D721Med (cell line): ENCODE data around the gene SIM2.

ENCODE experiments used
- DNase-seq: peaks from one replicate; pipeline ENCODE4 v3.0.0; 2011; ENCODE audit warnings: low spot score; ENCODE audit not compliant: insufficient read length
- FAIRE-seq: peaks from 2 replicates; lab custom pipeline; 2011; peaks lifted over from hg19 to GRCh38; lab: Jason Lieb, UNC
- CTCF ChIP-seq: IDR thresholded peaks from 2 replicates; pipeline ENCODE4 v1.5.1; 2012; ENCODE audit warnings: mild to moderate bottlenecking, control low read depth; ENCODE audit not compliant: insufficient read depth; ENCODE audit errors: missing control alignments

SIM2 gene

GRCh38 chr21:36741506-36741905 is 42.6 kb downstream of the SIM2 start:
- TF ChIP-seq CTCF = no peak
- FAIRE-seq (no peak), DNase-seq (no peak)

- DNase-seq (no peak), FAIRE-seq (no peak)
- TF ChIP-seq CTCF = no peak
Observed at GRCh38 chr21:36743008-36743407, 44.1 kb downstream of the SIM2 start.

GRCh38 chr21:36743446-36743845 is 44.5 kb downstream of the SIM2 start:
- no peak for TF ChIP-seq CTCF
- FAIRE-seq (no peak), DNase-seq (no peak)

GRCh38 chr21:36744190-36744559 is 45.3 kb downstream of the SIM2 start:
- FAIRE-seq (no peak), DNase-seq (no peak)
- TF ChIP-seq CTCF = no peak

- FAIRE-seq = no peak
- no peak for TF ChIP-seq CTCF
Observed at GRCh38 chr21:36744560-36745231, 45.8 kb downstream of the SIM2 start.

GRCh38 chr21:36745459-36745858 is 46.5 kb downstream of the SIM2 start:
- TF ChIP-seq CTCF = no peak
- DNase-seq = no peak
- FAIRE-seq = no peak

More at GRCh38 chr21:36744560-36745231, 45.8 kb downstream of the SIM2 start:
- no peak for DNase-seq

- FAIRE-seq (no peak), DNase-seq (no peak)
- no peak for TF ChIP-seq CTCF
Observed at GRCh38 chr21:36747041-36747814, 48.3 kb downstream of the SIM2 start.
